Left kidney (tissue), 2 donors: ENCODE results near the gene OR52H1. TPM values are rescaled to one million over a fixed set of nuclear protein-coding genes. Genes with fewer than 3 reads are reported as not detected.
A peak's percentile ranks its signal among the peaks of the same experiment; 100 is the strongest.

Experiments used
- DNase-seq: peaks from one replicate; pipeline ENCODE4 v3.0.0-alpha.2; 2013
- polyA plus RNA-seq: library from polyadenylated mRNA; unstranded; fragments of 120-200 nt; gene quantifications from one replicate; pipeline ENCODE4 v1.2.1, GENCODE V29; 2013; ENCODE audit not compliant: insufficient read length

OR52H1 gene
- polyA plus RNA-seq, 1 donor: 0.13 TPM

DNA sequence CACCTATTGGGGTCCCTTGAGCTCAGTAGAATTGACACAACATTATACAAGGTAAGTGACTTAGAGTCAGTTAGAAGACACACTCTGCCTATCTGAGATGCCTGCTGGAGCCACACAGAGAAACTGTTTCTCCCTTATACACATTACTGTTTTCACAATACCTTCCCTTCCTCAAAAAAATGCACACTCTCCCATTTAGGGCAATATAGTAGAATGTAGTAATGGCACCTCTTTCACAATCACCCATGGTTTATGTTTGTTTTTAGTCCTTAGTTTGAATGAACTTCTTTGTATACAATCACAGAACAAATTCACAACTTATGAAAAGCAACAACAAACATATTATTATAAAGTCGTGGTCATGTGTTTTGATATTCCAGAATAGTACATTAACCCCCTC is 14.3 kb downstream of the OR52H1 start:
- no peak for DNase-seq

GRCh38 chr11:5531053-5531831 is 17.1 kb downstream of the OR52H1 start:
- DNase-seq: no peak

DNA sequence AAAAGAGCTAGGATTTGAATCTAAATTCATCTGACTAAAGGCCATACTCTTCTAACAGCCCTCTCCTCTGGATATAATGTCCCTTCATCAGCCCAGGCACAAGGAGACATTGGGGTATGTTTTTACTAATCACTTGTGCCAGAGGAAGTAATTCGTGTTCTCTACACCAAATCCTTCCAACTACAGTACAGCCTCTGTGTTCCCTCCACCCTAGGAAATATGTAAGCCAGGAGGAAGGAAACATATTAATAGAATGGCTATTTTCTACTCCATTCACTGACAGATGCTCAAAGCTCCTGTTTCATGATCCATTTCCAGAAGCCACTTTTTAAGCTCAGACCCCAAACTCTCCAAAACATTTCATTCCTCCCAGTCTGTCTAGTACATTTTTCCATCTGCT is 19.8 kb downstream of the OR52H1 start:
- no peak for DNase-seq

GRCh38 chr11:5527716-5528115 is 20.6 kb downstream of the OR52H1 start:
- no peak for DNase-seq

GRCh38 chr11:5524756-5525155 is 23.6 kb downstream of the OR52H1 start:
- DNase-seq: no peak

DNA sequence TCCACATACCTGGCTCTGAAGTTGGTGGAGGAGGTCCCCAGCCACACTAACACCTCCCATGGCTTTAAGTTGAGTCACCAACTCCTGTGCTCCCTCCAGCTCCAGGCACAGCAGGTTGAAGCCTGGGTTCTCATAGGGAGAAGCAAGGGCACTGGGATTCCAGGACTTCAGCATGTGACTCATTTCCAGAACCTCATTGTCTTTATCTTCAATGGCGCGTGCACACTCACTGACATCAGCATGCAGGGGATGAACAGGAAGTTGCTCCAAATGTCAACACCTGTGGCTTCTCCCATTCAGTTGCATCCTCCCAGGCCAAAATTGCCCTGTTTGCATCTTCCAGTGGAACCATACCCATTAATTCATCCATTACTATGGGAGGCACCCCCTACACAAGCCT is 26.0 kb downstream of the OR52H1 start:
- no peak for DNase-seq

- no peak for DNase-seq
These were observed 26.8 kb downstream of the OR52H1 start for GRCh38 chr11:5521540-5521939.

DNA sequence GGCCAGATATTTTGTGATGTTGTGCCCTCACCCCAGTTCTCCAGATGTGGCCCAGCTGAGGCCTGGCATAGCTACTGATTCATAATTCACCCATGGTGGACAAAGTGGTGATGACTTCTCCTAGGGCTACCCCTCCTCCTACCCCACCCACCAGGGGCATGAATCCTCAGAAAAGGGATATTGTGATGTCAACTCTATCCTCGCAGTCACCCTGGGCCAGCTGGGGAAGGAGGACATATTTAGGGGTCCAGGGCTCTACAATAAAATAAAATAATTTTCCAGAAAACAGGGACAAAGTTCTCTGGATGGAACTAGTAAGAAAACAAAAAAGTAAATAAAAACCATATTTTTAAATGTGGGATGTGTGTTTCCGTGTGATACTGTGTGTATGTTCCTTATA is 31.7 kb downstream of the OR52H1 start, which contains the start of gene UBQLNL:
Gene UBQLNL, minus strand, starts transcription at position 101 of the 400 bp plus-strand sequence. CDS start 258 bp downstream, outside the sequence.
- no peak for DNase-seq

GRCh38 chr11:5514841-5515240 is 33.5 kb downstream of the OR52H1 start:
- no peak for DNase-seq

DNA sequence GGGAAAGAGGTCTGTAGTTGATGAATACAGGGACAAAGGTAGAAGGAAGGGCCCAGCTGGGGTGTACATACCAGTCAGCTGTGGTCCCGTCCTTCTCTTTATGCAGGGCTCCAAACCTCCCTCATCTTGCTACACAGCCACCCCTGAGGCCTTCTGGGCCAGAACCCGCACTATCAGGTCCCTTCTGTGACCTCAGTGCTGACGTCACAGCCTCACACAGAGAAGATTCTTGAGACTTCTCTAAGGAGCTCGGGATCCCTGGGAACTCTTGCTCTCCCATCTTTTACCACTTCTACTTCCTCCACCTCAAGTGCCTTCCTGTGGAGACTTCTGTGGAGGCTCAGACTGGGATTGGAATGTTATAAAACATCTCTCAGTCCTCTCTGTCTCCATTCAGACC is 38.5 kb downstream of the OR52H1 start, which contains the start of gene UBQLN3:
Gene UBQLN3, minus strand, starts transcription at position 155 of the 400 bp plus-strand sequence. CDS start 399 bp downstream, outside the sequence.
- no peak for DNase-seq

GRCh38 chr11:5508605-5509004 is 39.7 kb downstream of the OR52H1 start:
- no peak for DNase-seq

DNA sequence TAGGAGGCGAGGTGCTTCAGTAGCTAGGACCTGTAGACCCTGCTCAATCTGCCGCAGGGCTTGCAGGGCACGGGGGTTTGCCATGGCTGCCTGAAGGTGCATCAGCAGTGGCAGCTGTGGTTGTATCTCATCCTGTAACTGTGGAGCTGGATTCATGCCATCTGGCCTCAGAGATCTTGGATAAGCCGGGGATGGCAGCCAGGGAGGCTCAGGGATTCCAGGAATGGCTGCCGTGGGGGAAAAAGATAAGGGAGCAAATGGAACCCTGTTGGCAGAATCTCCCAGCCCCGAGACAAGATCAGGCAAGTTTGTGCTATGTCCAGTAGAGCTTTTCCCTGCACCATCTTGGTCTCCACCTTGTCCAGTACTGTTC is 40.4 kb downstream of the OR52H1 start:
- DNase-seq: no peak

GRCh38 chr11:5507177-5507932 is 41.0 kb downstream of the OR52H1 start:
- DNase-seq: no peak

GRCh38 chr11:5505363-5506048 is 42.8 kb downstream of the OR52H1 start:
- no peak for DNase-seq

GRCh38 chr11:5504403-5504921 is 43.9 kb downstream of the OR52H1 start:
- DNase-seq: peak; percentile 2

DNA sequence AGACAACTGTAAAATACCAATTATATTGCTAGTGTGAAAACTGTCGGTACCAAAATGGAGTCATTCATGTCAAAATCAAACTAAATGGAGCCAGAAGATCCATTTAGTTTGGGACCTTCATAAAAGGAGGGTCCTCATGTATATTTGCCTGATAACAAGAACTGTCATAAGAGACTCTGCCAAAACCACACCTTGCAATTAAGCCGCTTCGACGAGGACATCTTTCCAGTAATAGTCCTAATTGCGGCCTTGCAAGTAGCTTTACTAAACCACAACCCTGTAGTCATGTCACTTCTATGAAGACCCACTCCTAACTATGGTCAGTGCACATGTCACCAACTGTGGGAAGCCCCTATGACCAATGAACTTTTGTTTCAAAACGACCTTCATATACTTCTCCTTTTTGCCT is 47.9 kb downstream of the OR52H1 start:
- DNase-seq: no peak

DNA sequence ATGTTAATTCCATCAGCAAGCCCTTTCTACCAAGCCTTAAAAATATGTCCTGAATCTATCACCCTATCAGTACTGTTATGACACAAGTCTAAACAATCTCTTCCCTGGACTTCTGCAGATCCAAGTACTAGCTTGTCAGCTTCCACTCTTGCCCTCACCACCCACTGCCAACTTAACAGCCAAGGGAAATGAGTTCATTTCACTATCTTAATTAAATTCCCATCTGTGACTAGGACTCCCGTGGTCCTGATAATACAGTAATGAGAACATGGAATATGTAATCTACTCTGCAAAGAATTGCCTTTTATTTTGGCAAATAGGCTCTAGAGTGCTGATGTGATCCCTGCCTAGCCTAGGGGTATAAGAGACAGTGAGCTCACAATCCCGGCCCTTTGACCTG is 48.7 kb downstream of the OR52H1 start:
- DNase-seq: no peak

Other genes starting within 250 kb of the OR52H1 start
- gene OR51B4, start 246.6 kb downstream of the OR52H1 start, polyA plus RNA-seq: 0.35 TPM
- not detected for gene OR51B2, start 224.2 kb downstream of the OR52H1 start, polyA plus RNA-seq
- 0.20 TPM for gene OR51B5, start 205.0 kb downstream of the OR52H1 start, polyA plus RNA-seq
- not detected for gene OR51B6, start 197.0 kb downstream of the OR52H1 start, polyA plus RNA-seq
- gene OR51M1, start 164.7 kb downstream of the OR52H1 start, polyA plus RNA-seq: 0.15 TPM
- not detected for gene OR51Q1, start 126.4 kb downstream of the OR52H1 start, polyA plus RNA-seq
- not detected for gene OR51I1, start 107.0 kb downstream of the OR52H1 start, polyA plus RNA-seq
- not detected for gene OR51I2, start 99.2 kb downstream of the OR52H1 start, polyA plus RNA-seq
- gene OR52D1, start 59.9 kb downstream of the OR52H1 start, polyA plus RNA-seq: 0.13 TPM
- not detected for gene UBQLN3, start 38.6 kb downstream of the OR52H1 start, polyA plus RNA-seq
- gene UBQLNL, start 31.8 kb downstream of the OR52H1 start, polyA plus RNA-seq: 1.4 TPM
- 0.23 TPM for gene OR52B6, start 32.3 kb upstream of the OR52H1 start, polyA plus RNA-seq
- gene TRIM6, start 48.1 kb upstream of the OR52H1 start, polyA plus RNA-seq: 61.8 TPM
- gene TRIM34, start 76.5 kb upstream of the OR52H1 start, polyA plus RNA-seq: 11.7 TPM
- gene TRIM5, start 136.5 kb upstream of the OR52H1 start, polyA plus RNA-seq: 55.8 TPM
- gene TRIM22, start 141.2 kb upstream of the OR52H1 start, polyA plus RNA-seq: 9.9 TPM
- not detected for gene OR56B1, start 187.9 kb upstream of the OR52H1 start, polyA plus RNA-seq
- gene OR52N4, start 205.7 kb upstream of the OR52H1 start, polyA plus RNA-seq: not detected
- not detected for gene OR52N5, start 234.8 kb upstream of the OR52H1 start, polyA plus RNA-seq
- not detected for gene OR52N1, start 242.7 kb upstream of the OR52H1 start, polyA plus RNA-seq